Measurements from ENCODE around the gene UBLCP1. TPM values are rescaled to one million over a fixed set of nuclear protein-coding genes. Genes with fewer than 3 reads are reported as not detected.

UBLCP1 gene
- total RNA-seq, 1 donor from 2014 or later: 12.3 TPM

- DNase-seq: no peak
Measured at GRCh38 chr5:159313197-159313596, 50.1 kb downstream of the UBLCP1 start.

GRCh38 chr5:159316519-159317383 lies 53.7 kb downstream of the UBLCP1 start:
- DNase-seq: no peak

- DNase-seq: no peak
Measured at GRCh38 chr5:159317849-159318248, 54.8 kb downstream of the UBLCP1 start.

GRCh38 chr5:159318448-159318847 lies 55.4 kb downstream of the UBLCP1 start:
- DNase-seq: no peak

- DNase-seq: no peak
Measured at GRCh38 chr5:159319363-159319762, 56.3 kb downstream of the UBLCP1 start.

- DNase-seq: no peak
Measured at GRCh38 chr5:159319832-159320231, 56.7 kb downstream of the UBLCP1 start.

GRCh38 chr5:159322180-159322579 lies 59.1 kb downstream of the UBLCP1 start:
- DNase-seq: no peak

- DNase-seq: no peak
Measured at GRCh38 chr5:159324102-159324755, 61.1 kb downstream of the UBLCP1 start.

- DNase-seq: no peak
Measured at GRCh38 chr5:159324986-159325385, 61.9 kb downstream of the UBLCP1 start.

GRCh38 chr5:159330131-159330800 lies 67.2 kb downstream of the UBLCP1 start, which contains the start of gene IL12B:
Gene IL12B (minus strand): TSS chr5:159330487. CDS start chr5:159326782, 3,705 bp downstream.
- no peak for DNase-seq

GRCh38 chr5:159331093-159331973 lies 68.2 kb downstream of the UBLCP1 start:
- DNase-seq: peak; percentile 22

- DNase-seq: no peak
Measured at GRCh38 chr5:159332800-159333544, 69.9 kb downstream of the UBLCP1 start.

GRCh38 chr5:159333545-159333925 lies 70.4 kb downstream of the UBLCP1 start:
- DNase-seq: no peak

Small RNA genes within 50 kb of the gene (small RNA-seq; reads per million reads assigned to genes)
- gene RF00263 (ENCODE audit: low replicate concordance) (not detected), gene RNU4ATAC2P (ENCODE audit: low replicate concordance) (not detected)

Other genes with a start within 250 kb of the UBLCP1 start
- 31.9 TPM for gene EBF1, start 163.4 kb upstream of the UBLCP1 start, total RNA-seq
- gene RNF145, start 53.7 kb upstream of the UBLCP1 start, total RNA-seq: 47.4 TPM
- gene IL12B, start 67.2 kb downstream of the UBLCP1 start, total RNA-seq: 0.10 TPM

All from skin of body (tissue), 3 donors.